ENCODE results near the gene RPRM. TPM values are rescaled to one million over a fixed set of nuclear protein-coding genes. Genes with fewer than 3 reads are reported as not detected.
"Not testable (repeated sequence)": the region's sequence is repeated elsewhere in the genome, so short reads cannot be mapped to it uniquely, and the experiment has no call there.

Gene RPRM
- total RNA-seq, 1 experiment from 2014 or later = 2.1 TPM

- H3K79me2 ChIP-seq (ENCODE audit: low read depth) = no peaks in the 10 kb centered on the region
- no peak overlapping the region for H3K4me2 ChIP-seq
- H3F3A ChIP-seq (ENCODE audit: insufficient read depth, low read depth) = no peaks in the 10 kb centered on the region
- POLR2A ChIA-PET (ENCODE audit: unreplicated experiment) = no interaction called here
- H3K27ac ChIP-seq = no peak overlapping the region
- no TSS peak for BruUV-seq (replicated peaks)
- H3K9me2 ChIP-seq (ENCODE audit: insufficient read depth) = no peaks in the 10 kb centered on the region
- H3K27me3 ChIP-seq (ENCODE audit: insufficient read depth, low read depth) = no peaks in the 10 kb centered on the region
- H2AFZ ChIP-seq = no peak overlapping the region
- H4K20me1 ChIP-seq (ENCODE audit: insufficient read depth) = no peaks in the 10 kb centered on the region
- DNase-seq = no peak
- peaks cover 4% of the 10 kb centered on the region; the same call in 1 of the 2 replicates for H3K9me3 ChIP-seq (ENCODE audit: insufficient read depth, low read depth)
- intact Hi-C loops (cut with micrococcal nuclease; ENCODE audit: unreplicated experiment) = no loop called here
- H3K36me3 ChIP-seq (ENCODE audit: low read depth) = no peaks in the 10 kb centered on the region
- no peaks in the 10 kb centered on the region for H3K4me1 ChIP-seq (replicated peaks; ENCODE audit: insufficient read depth)
- H3K4me3 ChIP-seq = no peak overlapping the region
- CTCF ChIA-PET = no interaction called here
- no peak for TF ChIP-seq EZH2 (IDR thresholded peaks at IDR 0.05; ENCODE audit: low read depth)
- TF ChIP-seq CTCF (conservative IDR thresholded peaks at IDR 0.05) = no peak
These were observed 32.4 kb upstream of the RPRM start for GRCh38 chr2:153510996-153511395.

GRCh38 chr2:153509133-153509532 is 30.6 kb upstream of the RPRM start:
- H3K4me2 ChIP-seq = no peak overlapping the region
- no peak overlapping the region for H3K27ac ChIP-seq
- H3K9me2 ChIP-seq (ENCODE audit: insufficient read depth) = no peaks in the 10 kb centered on the region
- H3K4me3 ChIP-seq = no peak overlapping the region
- TF ChIP-seq CTCF (conservative IDR thresholded peaks at IDR 0.05) (no peak), EZH2 (IDR thresholded peaks at IDR 0.05; ENCODE audit: low read depth) (no peak)
- H3K4me1 ChIP-seq (replicated peaks; ENCODE audit: insufficient read depth) = no peaks in the 10 kb centered on the region
- POLR2A ChIA-PET (ENCODE audit: unreplicated experiment) = no interaction called here
- no peaks in the 10 kb centered on the region for H3F3A ChIP-seq (ENCODE audit: insufficient read depth, low read depth)
- no peak overlapping the region for H2AFZ ChIP-seq
- H3K79me2 ChIP-seq (ENCODE audit: low read depth) = no peaks in the 10 kb centered on the region
- no peak for DNase-seq
- CTCF ChIA-PET = no interaction called here
- H3K36me3 ChIP-seq (ENCODE audit: low read depth) = no peaks in the 10 kb centered on the region
- no peaks in the 10 kb centered on the region for H3K27me3 ChIP-seq (ENCODE audit: insufficient read depth, low read depth)
- BruUV-seq (replicated peaks) = no TSS peak
- peaks cover 4% of the 10 kb centered on the region; the same call in 1 of the 2 replicates for H3K9me3 ChIP-seq (ENCODE audit: insufficient read depth, low read depth)
- intact Hi-C loops (cut with micrococcal nuclease; ENCODE audit: unreplicated experiment) = no loop called here
- no peaks in the 10 kb centered on the region for H4K20me1 ChIP-seq (ENCODE audit: insufficient read depth)

GRCh38 chr2:153506499-153506898 is 27.9 kb upstream of the RPRM start:
- H3K9me2 ChIP-seq (ENCODE audit: insufficient read depth); POLR2A ChIA-PET (ENCODE audit: unreplicated experiment); H3K79me2 ChIP-seq (ENCODE audit: low read depth); intact Hi-C loops (cut with micrococcal nuclease; ENCODE audit: unreplicated experiment); DNase-seq; H3K9me3 ChIP-seq (ENCODE audit: insufficient read depth, low read depth); BruUV-seq (replicated peaks); H3F3A ChIP-seq (ENCODE audit: insufficient read depth, low read depth); CTCF ChIA-PET; H3K36me3 ChIP-seq (ENCODE audit: low read depth); H3K27me3 ChIP-seq (ENCODE audit: insufficient read depth, low read depth); H4K20me1 ChIP-seq (ENCODE audit: insufficient read depth); H3K4me3 ChIP-seq; H2AFZ ChIP-seq; H3K27ac ChIP-seq; H3K4me1 ChIP-seq (replicated peaks; ENCODE audit: insufficient read depth); H3K4me2 ChIP-seq: not testable (repeated sequence)

GRCh38 chr2:153499439-153499838 is 20.9 kb upstream of the RPRM start:
- Histone ChIP-seq H3K4me3 (no peak overlapping the region), H2AFZ (no peak overlapping the region), H3K4me1 (replicated peaks; ENCODE audit: insufficient read depth) (no peaks in the 10 kb centered on the region), H3K36me3 (ENCODE audit: low read depth) (no peaks in the 10 kb centered on the region), H3K4me2 (no peak overlapping the region), H3K79me2 (ENCODE audit: low read depth) (no peaks in the 10 kb centered on the region), H3K27me3 (ENCODE audit: insufficient read depth, low read depth) (no peaks in the 10 kb centered on the region), H3K27ac (no peak overlapping the region), H3K9me2 (ENCODE audit: insufficient read depth) (no peaks in the 10 kb centered on the region), H3K9me3 (ENCODE audit: insufficient read depth, low read depth) (no peaks in the 10 kb centered on the region), H3F3A (ENCODE audit: insufficient read depth, low read depth) (no peaks in the 10 kb centered on the region), H4K20me1 (ENCODE audit: insufficient read depth) (no peaks in the 10 kb centered on the region)
- TF ChIP-seq CTCF (conservative IDR thresholded peaks at IDR 0.05) (no peak), EZH2 (IDR thresholded peaks at IDR 0.05; ENCODE audit: low read depth) (no peak)
- ChIA-PET POLR2A (ENCODE audit: unreplicated experiment) (no interaction called here), CTCF (no interaction called here)
- intact Hi-C loops (cut with micrococcal nuclease; ENCODE audit: unreplicated experiment) = no loop called here
- no TSS peak for BruUV-seq (replicated peaks)
- no peak for DNase-seq
